AG09319 (cell line): ENCODE measurements around the gene KCNA1.

Experiments
- DNase-seq: peaks from one replicate; pipeline ENCODE4 v3.0.0-alpha.2; 2010; ENCODE audit warnings: low read depth; ENCODE audit errors: extremely low read depth
- TF ChIP-seq, protein P1 (sequence below): IDR thresholded peaks from 2 replicates; pipeline ENCODE4 v1.5.1; 2011; ENCODE audit warnings: low read depth, mild to moderate bottlenecking, inconsistent platforms, low read length, moderate library complexity

KCNA1 gene

DNA sequence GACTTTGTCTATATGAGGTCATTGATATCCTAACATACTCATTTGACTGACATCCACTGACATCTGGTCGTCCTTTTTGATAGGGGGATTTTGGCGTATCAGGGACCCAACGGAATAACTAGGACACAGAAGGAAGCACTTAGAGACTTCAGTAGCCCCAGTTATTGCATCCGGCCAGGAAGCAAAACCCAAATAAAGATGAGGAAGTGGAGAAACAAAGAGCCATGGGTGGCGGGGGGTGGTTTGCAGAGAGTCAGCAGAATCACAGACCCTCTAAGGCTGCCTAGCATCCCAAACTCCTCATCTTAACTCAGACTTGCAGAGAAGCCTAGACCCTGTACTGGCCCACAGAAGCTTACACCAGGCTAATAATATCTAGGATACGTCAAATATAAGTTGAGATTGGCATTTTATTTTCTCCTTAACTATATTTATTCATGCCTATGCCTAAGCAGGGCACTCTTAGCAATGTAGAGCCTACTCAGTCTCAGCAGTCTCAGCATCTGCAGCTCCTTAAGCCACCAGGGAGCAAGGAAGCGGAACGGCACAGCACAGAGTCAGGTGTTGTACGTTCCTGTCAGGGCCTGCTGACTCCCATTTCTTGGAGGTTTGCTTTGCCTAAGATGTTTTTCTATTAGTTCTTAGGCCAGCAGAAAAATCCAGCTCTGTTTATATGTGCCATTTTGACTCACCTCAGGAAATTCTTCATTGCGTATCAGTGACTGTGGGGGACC lies 45.1 kb downstream of the KCNA1 start:
- DNase-seq: no peak
- TF ChIP-seq, protein P1, sequence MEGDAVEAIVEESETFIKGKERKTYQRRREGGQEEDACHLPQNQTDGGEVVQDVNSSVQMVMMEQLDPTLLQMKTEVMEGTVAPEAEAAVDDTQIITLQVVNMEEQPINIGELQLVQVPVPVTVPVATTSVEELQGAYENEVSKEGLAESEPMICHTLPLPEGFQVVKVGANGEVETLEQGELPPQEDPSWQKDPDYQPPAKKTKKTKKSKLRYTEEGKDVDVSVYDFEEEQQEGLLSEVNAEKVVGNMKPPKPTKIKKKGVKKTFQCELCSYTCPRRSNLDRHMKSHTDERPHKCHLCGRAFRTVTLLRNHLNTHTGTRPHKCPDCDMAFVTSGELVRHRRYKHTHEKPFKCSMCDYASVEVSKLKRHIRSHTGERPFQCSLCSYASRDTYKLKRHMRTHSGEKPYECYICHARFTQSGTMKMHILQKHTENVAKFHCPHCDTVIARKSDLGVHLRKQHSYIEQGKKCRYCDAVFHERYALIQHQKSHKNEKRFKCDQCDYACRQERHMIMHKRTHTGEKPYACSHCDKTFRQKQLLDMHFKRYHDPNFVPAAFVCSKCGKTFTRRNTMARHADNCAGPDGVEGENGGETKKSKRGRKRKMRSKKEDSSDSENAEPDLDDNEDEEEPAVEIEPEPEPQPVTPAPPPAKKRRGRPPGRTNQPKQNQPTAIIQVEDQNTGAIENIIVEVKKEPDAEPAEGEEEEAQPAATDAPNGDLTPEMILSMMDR: no peak

- no peak for DNase-seq
- TF ChIP-seq, protein P1: no peak
Observed at GRCh38 chr12:4956054-4956453, 46.3 kb downstream of the KCNA1 start.

GRCh38 chr12:4956968-4957367 lies 47.3 kb downstream of the KCNA1 start:
- DNase-seq: no peak
- TF ChIP-seq, protein P1: no peak

GRCh38 chr12:4957761-4958160 lies 48.1 kb downstream of the KCNA1 start:
- DNase-seq: no peak
- TF ChIP-seq, protein P1: no peak

- TF ChIP-seq, protein P1: no peak
- no peak for DNase-seq
Observed at GRCh38 chr12:4958697-4959375, 49.1 kb downstream of the KCNA1 start.

- no peak for DNase-seq
- TF ChIP-seq, protein P1: no peak
Observed at GRCh38 chr12:4959381-4959780, 49.7 kb downstream of the KCNA1 start.

DNA sequence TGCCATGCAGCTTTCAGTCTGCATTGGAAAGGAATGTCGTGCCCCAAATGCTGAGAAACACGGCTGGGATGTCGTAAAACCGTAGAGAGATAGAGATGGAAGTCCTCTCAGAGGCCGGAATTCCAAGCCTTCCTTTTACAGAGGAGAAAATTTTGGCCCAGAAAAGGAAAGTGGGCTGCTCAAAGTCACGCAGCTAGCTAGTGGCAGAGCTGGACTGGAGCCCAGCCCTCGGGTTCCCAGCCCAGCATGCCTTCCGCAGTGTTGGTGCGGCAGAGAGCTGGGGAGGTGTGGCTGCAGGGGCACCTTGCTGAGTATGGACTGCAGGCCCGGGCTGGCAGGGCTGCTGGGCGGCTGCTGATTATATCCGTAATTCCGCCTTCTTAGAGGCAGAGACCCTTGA lies 50.3 kb downstream of the KCNA1 start:
- no peak for DNase-seq
- TF ChIP-seq, protein P1: no peak
